RPMI7951 (cell line): ENCODE measurements around the gene SNRNP35. TPM values are rescaled to one million over a fixed set of nuclear protein-coding genes. Genes with fewer than 3 reads are reported as not detected.

Experiments
- total RNA-seq: library from RNA; depleted of rRNA; stranded (reverse); fragments of >200 nt; shearing (Covaris generic); gene quantifications from 2 replicates; pipeline ENCODE4 v1.2.3, GENCODE V29; 2014; rRNA removed

SNRNP35 gene
- total RNA-seq, 1 experiment from 2014 or later = 16.5 TPM

Other genes starting within 250 kb of the SNRNP35 start
- 62.4 and 66.7 TPM in 2 replicates for gene MPHOSPH9, start 225.0 kb upstream of the SNRNP35 start, total RNA-seq
- 14.1 and 14.4 TPM in 2 replicates for gene MTRFR, start 224.7 kb upstream of the SNRNP35 start, total RNA-seq
- 290 and 349 TPM in 2 replicates for gene CDK2AP1, start 186.3 kb upstream of the SNRNP35 start, total RNA-seq
- 15.0 and 16.9 TPM in 2 replicates for gene SBNO1, start 93.3 kb upstream of the SNRNP35 start, total RNA-seq
- gene KMT5A, start 74.0 kb upstream of the SNRNP35 start, total RNA-seq = 34.6 and 38.4 TPM in 2 replicates
- 2.5 and 2.7 TPM in 2 replicates for gene RILPL2, start 21.5 kb upstream of the SNRNP35 start, total RNA-seq
- gene RILPL1, start 75.6 kb downstream of the SNRNP35 start, total RNA-seq = 4.8 and 10.3 TPM in 2 replicates
- gene TMED2, start 126.4 kb downstream of the SNRNP35 start, total RNA-seq = 231 and 253 TPM in 2 replicates
- gene DDX55, start 144.0 kb downstream of the SNRNP35 start, total RNA-seq = 19.0 and 24.9 TPM in 2 replicates
- 77.3 and 94.1 TPM in 2 replicates for gene EIF2B1, start 175.5 kb downstream of the SNRNP35 start, total RNA-seq
- 73.3 and 76.7 TPM in 2 replicates for gene GTF2H3, start 175.7 kb downstream of the SNRNP35 start, total RNA-seq
- 15.2 and 18.3 TPM in 2 replicates for gene TCTN2, start 213.0 kb downstream of the SNRNP35 start, total RNA-seq